ENCODE data around the gene AKT1. TPM values are rescaled to one million over a fixed set of nuclear protein-coding genes. Genes with fewer than 3 reads are reported as not detected.
"Not testable (repeated sequence)": the region's sequence is repeated elsewhere in the genome, so short reads cannot be mapped to it uniquely, and the experiment has no call there.

Gene AKT1
- polyA plus RNA-seq, 4 donors = 108 to 135 (median 113) TPM

GRCh38 chr14:104741803-104742251, 53.7 kb downstream of the AKT1 start:
- no peak for DNase-seq (ENCODE audit: low read depth in 4 of 4, low spot score in 3 of 4)

GRCh38 chr14:104741108-104741802, 54.3 kb downstream of the AKT1 start:
- no peak for DNase-seq (ENCODE audit: low read depth in 4 of 4, low spot score in 3 of 4)

GRCh38 chr14:104739546-104740516, 55.7 kb downstream of the AKT1 start:
- DNase-seq (ENCODE audit: low read depth in 4 of 4, low spot score in 3 of 4) = no peak

- DNase-seq (ENCODE audit: low read depth in 4 of 4, low spot score in 3 of 4) = no peak
Observed at GRCh38 chr14:104739026-104739425, 56.5 kb downstream of the AKT1 start.

- DNase-seq (ENCODE audit: low read depth in 4 of 4, low spot score in 3 of 4) = no peak
Observed at GRCh38 chr14:104738375-104739019, 57.1 kb downstream of the AKT1 start.

- DNase-seq (ENCODE audit: low read depth in 4 of 4, low spot score in 3 of 4) = no peak
Observed at GRCh38 chr14:104735830-104736642, 59.5 kb downstream of the AKT1 start.

- DNase-seq (ENCODE audit: low read depth in 4 of 4, low spot score in 3 of 4) = no peak
Observed at GRCh38 chr14:104734991-104735779, 60.4 kb downstream of the AKT1 start.

GRCh38 chr14:104734601-104734990, 61.0 kb downstream of the AKT1 start:
- no peak for DNase-seq (ENCODE audit: low read depth in 4 of 4, low spot score in 3 of 4)

GRCh38 chr14:104734051-104734587, 61.4 kb downstream of the AKT1 start:
- no peak for DNase-seq (ENCODE audit: low read depth in 4 of 4, low spot score in 3 of 4)

GRCh38 chr14:104732931-104733681, 62.4 kb downstream of the AKT1 start:
- no peak for DNase-seq (ENCODE audit: low read depth in 4 of 4, low spot score in 3 of 4)

- DNase-seq (ENCODE audit: low read depth in 4 of 4, low spot score in 3 of 4) = no peak
Observed at GRCh38 chr14:104732355-104732804, 63.2 kb downstream of the AKT1 start.

- no peak for DNase-seq (ENCODE audit: low read depth in 4 of 4, low spot score in 3 of 4)
Observed at GRCh38 chr14:104731320-104732294, 63.9 kb downstream of the AKT1 start.

GRCh38 chr14:104730487-104730886, 65.1 kb downstream of the AKT1 start:
- no peak for DNase-seq (ENCODE audit: low read depth in 4 of 4, low spot score in 3 of 4)

GRCh38 chr14:104729835-104730181, 65.7 kb downstream of the AKT1 start:
- DNase-seq (ENCODE audit: low read depth in 4 of 4, low spot score in 3 of 4) = no peak

- not testable (repeated sequence) for DNase-seq (ENCODE audit: low read depth in 4 of 4, low spot score in 3 of 4)
Observed at GRCh38 chr14:104729176-104729834, 66.2 kb downstream of the AKT1 start.

- DNase-seq (ENCODE audit: low read depth in 4 of 4, low spot score in 3 of 4) = no peak
Observed at GRCh38 chr14:104728631-104729030, 66.9 kb downstream of the AKT1 start.
